ENCODE results near the gene CCDC57.

DNA sequence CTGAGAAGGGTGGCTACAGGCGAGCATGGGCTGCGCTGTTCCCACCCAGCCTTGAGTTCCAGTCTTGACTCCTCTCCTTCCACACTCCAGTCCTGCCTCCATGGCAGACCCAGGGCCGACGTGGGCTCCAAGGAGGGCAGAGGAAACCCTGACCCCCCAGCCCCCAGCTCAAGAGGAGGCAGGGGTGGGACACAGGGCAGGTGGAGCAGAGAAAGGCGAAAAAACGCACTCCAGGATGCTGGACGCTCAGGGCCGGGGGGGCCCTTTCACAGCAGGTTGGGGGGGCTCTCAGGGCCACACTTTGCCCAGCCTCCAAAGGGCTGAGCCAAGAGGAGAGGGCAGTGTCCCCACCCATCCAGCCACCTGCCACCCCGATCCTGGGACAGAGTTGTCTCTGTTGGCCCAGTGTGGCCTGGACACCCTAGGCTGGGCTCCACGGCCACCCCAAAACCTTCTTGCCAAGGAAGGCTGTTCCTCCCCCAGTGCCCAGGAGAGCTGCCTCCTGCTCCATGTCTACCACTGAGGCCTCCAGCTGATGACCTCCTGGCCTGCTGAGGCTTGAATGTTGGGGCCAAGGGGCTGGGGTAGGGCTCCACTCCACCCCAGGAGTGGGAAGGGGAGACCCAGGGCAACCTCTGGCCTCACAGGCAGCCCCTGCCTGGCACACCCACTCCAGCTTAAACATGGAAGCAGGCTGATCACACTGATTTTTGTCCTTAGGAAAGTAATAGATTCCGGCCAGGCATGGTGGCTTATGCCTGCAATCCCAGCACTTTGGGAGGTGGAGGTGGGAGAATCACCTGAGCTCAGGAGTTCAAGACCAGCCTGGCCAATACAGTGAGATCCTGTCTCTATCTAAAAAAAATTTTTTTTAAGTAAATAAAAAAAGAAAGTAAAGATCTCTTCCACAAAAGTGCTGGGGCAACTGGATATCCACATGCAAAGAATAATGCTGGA is 7.4 kb upstream of the CCDC57 start:
- TF ChIP-seq CTCF (IDR thresholded peaks at IDR 0.05 in 8 of 11, conservative IDR thresholded peaks at IDR 0.05 in 3 of 11), result no peak
- TF ChIP-seq POLR2AphosphoS5 (IDR thresholded peaks at IDR 0.05), result no peak
- TF ChIP-seq POLR2A (IDR thresholded peaks at IDR 0.05), result no peak
